HEK293 (cell line): ENCODE measurements around the gene DAAM1.

Source experiments
- MYNN ChIP-seq: fragments of 450-650 bp; formaldehyde crosslinking; IDR thresholded peaks from 2 replicates; pipeline ENCODE4 v1.5.1; 2016; ENCODE audit warnings: missing biosample characterization, missing genetic modification characterization, borderline replicate concordance
- ZBTB20 ChIP-seq: fragments of 450-650 bp; formaldehyde crosslinking; IDR thresholded peaks from 2 replicates; pipeline ENCODE4 v1.5.1; 2016; ENCODE audit warnings: missing biosample characterization, missing genetic modification characterization
- ZBTB21 ChIP-seq: fragments of 450-650 bp; formaldehyde crosslinking; IDR thresholded peaks from 2 replicates; pipeline ENCODE4 v1.5.1; 2017; ENCODE audit warnings: missing biosample characterization, missing genetic modification characterization
- ZNF112 ChIP-seq: fragments of 450-650 bp; formaldehyde crosslinking; IDR thresholded peaks from 2 replicates; pipeline ENCODE4 v1.5.0; 2017; ENCODE audit warnings: missing biosample characterization, missing genetic modification characterization
- ZNF169 ChIP-seq: fragments of 450-650 bp; formaldehyde crosslinking; IDR thresholded peaks from 2 replicates; pipeline ENCODE4 v1.5.1; 2016; ENCODE audit warnings: missing biosample characterization, missing genetic modification characterization
- ZNF174 ChIP-seq: fragments of 450-650 bp; formaldehyde crosslinking; IDR thresholded peaks from 2 replicates; pipeline ENCODE4 v1.5.0; 2017; ENCODE audit warnings: missing biosample characterization, mild to moderate bottlenecking, missing genetic modification characterization
- ZNF211 ChIP-seq: fragments of 450-650 bp; formaldehyde crosslinking; IDR thresholded peaks from 2 replicates; pipeline ENCODE4 v1.5.1; 2016; ENCODE audit warnings: low read depth, missing biosample characterization, missing genetic modification characterization
- ZNF549 ChIP-seq: fragments of 450-650 bp; IDR thresholded peaks from 2 replicates; pipeline ENCODE4 v1.5.1; 2018; ENCODE audit warnings: missing biosample characterization, missing genetic modification characterization, mild to moderate bottlenecking, inconsistent platforms, moderate library complexity
- ZNF585B ChIP-seq: fragments of 450-650 bp; formaldehyde crosslinking; IDR thresholded peaks from 2 replicates; pipeline ENCODE4 v1.5.1; 2016; ENCODE audit warnings: missing biosample characterization, missing genetic modification characterization
- ZNF626 ChIP-seq: fragments of 450-650 bp; sonication (Bioruptor Pico); formaldehyde crosslinking; IDR thresholded peaks from 2 replicates; pipeline ENCODE4 v1.5.1; 2018; ENCODE audit warnings: missing biosample characterization, missing genetic modification characterization, inconsistent platforms
- ZNF843 ChIP-seq: fragments of 450-650 bp; formaldehyde crosslinking; IDR thresholded peaks from 2 replicates; pipeline ENCODE4 v1.5.1; 2016; ENCODE audit warnings: missing biosample characterization, missing genetic modification characterization
- TF ChIP-seq, protein P1 (sequence below): fragments of 450-650 bp; formaldehyde crosslinking; IDR thresholded peaks from 2 replicates; pipeline ENCODE4 v1.5.1; 2017; ENCODE audit warnings: missing biosample characterization, mild to moderate bottlenecking, missing genetic modification characterization, moderate library complexity
- TF ChIP-seq, protein P2 (sequence below): fragments of 450-650 bp; formaldehyde crosslinking; IDR thresholded peaks from 2 replicates; pipeline ENCODE4 v1.5.1; 2016; ENCODE audit warnings: missing biosample characterization, missing genetic modification characterization
- TF ChIP-seq, protein P3 (sequence below): sonication (generic); formaldehyde crosslinking; IDR thresholded peaks from 2 replicates; pipeline ENCODE4 v1.8.1; 2022; ENCODE audit warnings: mild to moderate bottlenecking, moderate library complexity, missing genetic modification reagents

DNA sequence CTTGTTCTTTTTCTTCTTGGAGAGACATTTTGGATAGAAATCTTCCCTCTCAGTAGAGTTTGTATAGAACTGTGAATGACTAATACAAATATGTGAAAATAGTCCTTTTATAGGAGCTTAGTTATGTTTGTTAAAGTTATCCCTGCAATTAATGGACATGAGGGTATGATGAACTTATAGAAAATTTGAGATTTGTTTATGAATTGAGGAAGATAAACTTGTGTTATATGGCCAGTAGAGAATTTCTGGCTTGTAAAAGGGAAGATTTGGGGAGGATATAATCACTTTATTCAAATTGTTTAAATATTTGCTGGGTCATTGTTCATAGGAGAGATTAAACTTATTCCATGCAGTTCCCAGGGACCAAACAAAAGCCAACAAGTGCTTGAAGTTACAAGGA is 119.6 kb downstream of the DAAM1 start:
- TF ChIP-seq ZNF169 (no peak), ZNF174 (tag by site-specific recombination) (no peak), ZBTB20 (no peak), ZNF549 (tag by site-specific recombination) (no peak), ZNF626 (tag by site-specific recombination) (no peak), ZBTB21 (no peak), ZNF211 (tag by site-specific recombination) (no peak), MYNN (no peak), ZNF585B (tag by site-specific recombination) (no peak), ZNF112 (tag by site-specific recombination) (no peak), ZNF843 (tag by site-specific recombination) (no peak)
- TF ChIP-seq, protein P1, sequence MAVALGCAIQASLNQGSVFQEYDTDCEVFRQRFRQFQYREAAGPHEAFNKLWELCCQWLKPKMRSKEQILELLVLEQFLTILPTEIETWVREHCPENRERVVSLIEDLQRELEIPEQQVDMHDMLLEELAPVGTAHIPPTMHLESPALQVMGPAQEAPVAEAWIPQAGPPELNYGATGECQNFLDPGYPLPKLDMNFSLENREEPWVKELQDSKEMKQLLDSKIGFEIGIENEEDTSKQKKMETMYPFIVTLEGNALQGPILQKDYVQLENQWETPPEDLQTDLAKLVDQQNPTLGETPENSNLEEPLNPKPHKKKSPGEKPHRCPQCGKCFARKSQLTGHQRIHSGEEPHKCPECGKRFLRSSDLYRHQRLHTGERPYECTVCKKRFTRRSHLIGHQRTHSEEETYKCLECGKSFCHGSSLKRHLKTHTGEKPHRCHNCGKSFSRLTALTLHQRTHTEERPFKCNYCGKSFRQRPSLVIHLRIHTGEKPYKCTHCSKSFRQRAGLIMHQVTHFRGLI (tag by site-specific recombination), result no peak
- TF ChIP-seq, protein P2, sequence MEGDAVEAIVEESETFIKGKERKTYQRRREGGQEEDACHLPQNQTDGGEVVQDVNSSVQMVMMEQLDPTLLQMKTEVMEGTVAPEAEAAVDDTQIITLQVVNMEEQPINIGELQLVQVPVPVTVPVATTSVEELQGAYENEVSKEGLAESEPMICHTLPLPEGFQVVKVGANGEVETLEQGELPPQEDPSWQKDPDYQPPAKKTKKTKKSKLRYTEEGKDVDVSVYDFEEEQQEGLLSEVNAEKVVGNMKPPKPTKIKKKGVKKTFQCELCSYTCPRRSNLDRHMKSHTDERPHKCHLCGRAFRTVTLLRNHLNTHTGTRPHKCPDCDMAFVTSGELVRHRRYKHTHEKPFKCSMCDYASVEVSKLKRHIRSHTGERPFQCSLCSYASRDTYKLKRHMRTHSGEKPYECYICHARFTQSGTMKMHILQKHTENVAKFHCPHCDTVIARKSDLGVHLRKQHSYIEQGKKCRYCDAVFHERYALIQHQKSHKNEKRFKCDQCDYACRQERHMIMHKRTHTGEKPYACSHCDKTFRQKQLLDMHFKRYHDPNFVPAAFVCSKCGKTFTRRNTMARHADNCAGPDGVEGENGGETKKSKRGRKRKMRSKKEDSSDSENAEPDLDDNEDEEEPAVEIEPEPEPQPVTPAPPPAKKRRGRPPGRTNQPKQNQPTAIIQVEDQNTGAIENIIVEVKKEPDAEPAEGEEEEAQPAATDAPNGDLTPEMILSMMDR (tag by site-specific recombination), result no peak
- TF ChIP-seq, protein P3, sequence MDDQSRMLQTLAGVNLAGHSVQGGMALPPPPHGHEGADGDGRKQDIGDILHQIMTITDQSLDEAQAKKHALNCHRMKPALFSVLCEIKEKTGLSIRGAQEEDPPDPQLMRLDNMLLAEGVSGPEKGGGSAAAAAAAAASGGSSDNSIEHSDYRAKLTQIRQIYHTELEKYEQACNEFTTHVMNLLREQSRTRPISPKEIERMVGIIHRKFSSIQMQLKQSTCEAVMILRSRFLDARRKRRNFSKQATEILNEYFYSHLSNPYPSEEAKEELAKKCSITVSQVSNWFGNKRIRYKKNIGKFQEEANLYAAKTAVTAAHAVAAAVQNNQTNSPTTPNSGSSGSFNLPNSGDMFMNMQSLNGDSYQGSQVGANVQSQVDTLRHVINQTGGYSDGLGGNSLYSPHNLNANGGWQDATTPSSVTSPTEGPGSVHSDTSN, result no peak
